AG04449 (cell line): Measurements from ENCODE around the gene GRIA4.

Experiments
- CTCF ChIA-PET: fragments of 350-600 bp; formaldehyde crosslinking; extraction: SDS; loops from one replicate; lab custom pipeline; 2021; ENCODE audit warnings: antibody characterized with exemption; lab: Yijun Ruan, JAX
- POLR2A ChIA-PET: fragments of 400-600, 350-600 bp; formaldehyde crosslinking; extraction: SDS; loops from one replicate; lab custom pipeline; 2020; ENCODE audit warnings: antibody characterized with exemption, inconsistent platforms; lab: Yijun Ruan, JAX
- DNase-seq: peaks from one replicate; pipeline ENCODE4 v3.0.0-alpha.2; 2010; ENCODE audit warnings: low read depth, low spot score
- H3K4me3 ChIP-seq: 2 replicates; pipeline ENCODE4 v1.5.1; 2011; ENCODE audit warnings: low read depth, mild to moderate bottlenecking, control low read depth, low read length
- CTCF ChIP-seq: IDR thresholded peaks from one replicate; pipeline ENCODE4 v1.5.1; 2011; ENCODE audit warnings: mild to moderate bottlenecking, moderate library complexity, low read length, control low read depth, inconsistent platforms; ENCODE audit not compliant: insufficient read depth; ENCODE audit errors: missing control alignments

The GRIA4 gene

GRCh38 chr11:105829084-105829483 is 219.2 kb downstream of the GRIA4 start:
- TF ChIP-seq CTCF: no peak
- no peak for DNase-seq
- H3K4me3 ChIP-seq: no peak overlapping the region
- ChIA-PET CTCF (no interaction called here), POLR2A (no interaction called here)

DNA sequence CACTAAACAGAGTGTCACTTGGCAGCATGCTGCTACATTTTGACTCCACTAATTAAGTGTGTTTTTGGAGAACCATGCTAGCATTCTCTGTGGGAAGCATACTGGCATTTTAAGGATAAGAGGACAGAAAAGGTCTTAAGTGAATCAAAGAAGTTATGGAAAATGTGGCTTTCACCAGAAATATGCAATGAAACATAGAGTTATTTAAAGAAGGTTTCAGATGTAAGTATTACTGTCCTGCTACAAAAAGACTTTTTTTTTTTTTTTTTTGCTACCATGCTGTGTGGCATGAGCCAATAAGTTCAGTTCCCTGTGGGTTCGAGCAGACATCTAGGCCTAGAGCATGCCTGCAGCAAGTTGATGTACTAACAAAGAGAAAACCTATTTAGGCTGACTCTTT is 224.6 kb downstream of the GRIA4 start:
- H3K4me3 ChIP-seq: no peak overlapping the region
- no peak for DNase-seq
- ChIA-PET POLR2A (no interaction called here), CTCF (no interaction called here)
- no peak for TF ChIP-seq CTCF

- TF ChIP-seq CTCF: no peak
- POLR2A ChIA-PET: no interaction called here
- no peak overlapping the region for H3K4me3 ChIP-seq
- no peak for DNase-seq
- CTCF ChIA-PET: interaction anchor here (1.3 kb wide), 1 partner anchor 24 kb away, joined by 3 read pairs; no protein-coding TSS in a partner anchor
Observed at GRCh38 chr11:105838668-105839384, 229.0 kb downstream of the GRIA4 start.

DNA sequence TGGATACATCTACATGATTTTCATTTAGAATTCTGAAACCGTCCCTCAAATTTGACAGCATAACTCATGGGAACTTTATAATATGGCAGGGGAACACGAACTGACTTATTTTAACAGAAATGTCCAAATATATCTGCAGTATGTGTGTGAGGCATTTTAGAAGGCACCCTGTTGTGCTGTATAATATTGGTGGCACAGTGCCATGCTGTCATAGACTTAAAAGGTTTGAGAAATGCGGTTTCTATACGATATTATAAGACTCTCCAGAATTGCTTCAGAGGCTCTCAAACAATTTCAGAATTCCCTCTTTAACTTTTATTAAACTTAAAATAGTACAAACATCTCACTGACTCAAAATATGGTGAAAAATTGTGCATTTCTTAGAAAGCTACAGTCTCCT is 230.5 kb downstream of the GRIA4 start:
- POLR2A ChIA-PET: no interaction called here
- H3K4me3 ChIP-seq: no peak overlapping the region
- CTCF ChIA-PET: no interaction called here
- no peak for DNase-seq
- no peak for TF ChIP-seq CTCF

GRCh38 chr11:105852403-105852802 is 242.5 kb downstream of the GRIA4 start:
- H3K4me3 ChIP-seq: no peak overlapping the region
- CTCF ChIA-PET: interaction anchor here (2.1 kb wide), 1 partner anchor 10 kb away, joined by 10 read pairs; no protein-coding TSS in a partner anchor
- DNase-seq: no peak
- TF ChIP-seq CTCF: no peak
- POLR2A ChIA-PET: no interaction called here

DNA sequence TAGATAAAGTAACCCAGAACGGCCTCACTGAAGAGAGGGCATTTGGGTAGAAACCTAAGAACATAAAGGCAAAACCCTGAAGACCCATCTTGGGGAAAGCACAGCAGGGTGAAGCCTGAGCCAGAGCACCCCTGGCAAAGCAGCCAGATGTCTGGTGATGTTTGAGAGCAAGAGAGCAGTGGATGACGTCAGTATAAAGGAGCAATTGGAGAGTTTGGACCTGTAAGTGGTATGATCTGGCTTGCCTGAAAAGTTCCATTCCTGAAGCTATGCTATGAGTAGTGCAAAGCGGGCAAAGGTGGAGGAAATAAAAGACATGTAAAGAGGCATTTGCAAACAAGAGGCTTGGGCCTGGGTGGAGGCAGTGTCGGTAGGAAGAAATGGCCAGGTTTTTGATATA is 244.4 kb downstream of the GRIA4 start:
- ChIA-PET CTCF (interaction anchor here (1.1 to 2.1 kb wide), 2 partner anchors 8 to 9 kb away, joined by 4 to 10 read pairs; no protein-coding TSS in a partner anchor), POLR2A (no interaction called here)
- H3K4me3 ChIP-seq: no peak overlapping the region
- TF ChIP-seq CTCF: no peak
- DNase-seq: no peak
